NK-92 treated with Interleukin-12 subunit alpha and Interleukin-12 subunit beta, amount 100 ng/mL, for 24 hours (cell line): ENCODE results near the gene MRPS24.
A peak's percentile ranks its signal among the peaks of the same experiment; 100 is the strongest.
"Not testable (repeated sequence)": the region's sequence is repeated elsewhere in the genome, so short reads cannot be mapped to it uniquely, and the experiment has no call there.

ENCODE experiments used
- DNase-seq: peaks from one replicate; lab custom pipeline; 2025; lab: John Stamatoyannopoulos, UW

The MRPS24 gene

DNA sequence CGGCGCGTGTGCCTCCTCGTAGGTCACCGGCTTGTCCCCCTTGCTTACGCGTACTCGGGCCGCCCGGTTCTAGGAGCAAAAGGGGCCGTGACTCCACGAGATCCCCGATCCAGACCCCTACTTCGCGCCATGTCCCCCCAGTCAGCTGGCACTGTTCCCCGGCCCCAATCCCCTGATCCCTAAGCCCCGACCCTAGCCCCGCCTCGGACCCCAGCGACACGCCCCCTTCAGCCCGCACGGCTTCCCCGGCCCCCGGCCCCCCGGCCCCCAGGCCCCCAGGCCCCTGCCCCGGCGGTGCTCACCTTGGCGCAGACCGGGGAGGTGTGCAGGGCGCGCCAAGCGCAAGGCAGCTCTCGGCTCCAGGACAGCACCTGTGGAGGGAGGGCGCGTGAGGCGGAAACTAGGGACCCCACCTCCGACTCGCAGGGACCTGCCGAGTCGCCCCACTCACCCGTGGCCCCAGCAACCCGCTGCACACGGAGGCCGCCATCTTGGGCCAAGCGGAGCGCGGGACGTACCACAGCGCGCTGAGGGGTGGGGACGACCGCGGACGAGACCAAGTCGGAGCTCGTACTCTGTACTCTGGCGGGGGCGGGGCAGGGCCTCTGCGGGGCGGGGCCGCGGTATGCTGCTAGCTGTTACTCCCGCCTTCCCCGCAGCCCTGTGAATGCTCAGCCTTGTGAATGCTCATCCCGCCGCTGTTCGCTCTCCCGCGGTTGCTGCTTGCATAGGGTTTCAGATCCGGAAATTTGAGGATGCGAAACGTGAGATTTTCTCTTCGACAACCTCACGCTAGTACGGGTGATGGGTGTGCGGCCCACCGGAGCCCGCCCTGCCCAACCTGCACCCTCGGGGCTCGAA is at the start of gene MRPS24:
TSS of gene MRPS24 (minus strand) at position 512 of the 861 bp plus-strand sequence. CDS start at position 490, 22 bp downstream.
- peak; percentile 84 for DNase-seq

DNA sequence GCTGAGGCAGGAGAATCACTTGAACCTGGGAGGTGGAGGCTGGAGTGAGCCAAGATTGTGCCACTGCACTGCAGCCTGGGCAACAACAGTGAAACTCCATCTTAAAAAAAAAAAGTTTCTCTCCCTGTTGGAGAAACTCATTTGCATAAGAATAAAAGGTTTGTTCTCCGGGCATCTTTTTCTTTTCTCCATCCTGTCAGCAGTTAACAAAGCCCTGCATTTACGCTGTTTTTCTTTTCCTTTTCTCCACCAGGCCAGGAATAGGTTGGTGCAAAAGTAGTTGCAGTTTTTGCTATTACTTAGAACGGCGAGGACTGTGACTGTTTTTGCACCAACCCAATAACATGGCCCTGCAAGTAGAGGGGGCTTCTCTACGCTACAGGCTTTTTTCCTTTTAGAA is 46.6 kb upstream of the MRPS24 start:
- no peak for DNase-seq

- DNase-seq, result no peak
These were observed 45.5 kb upstream of the MRPS24 start for GRCh38 chr7:43914795-43915194.

DNA sequence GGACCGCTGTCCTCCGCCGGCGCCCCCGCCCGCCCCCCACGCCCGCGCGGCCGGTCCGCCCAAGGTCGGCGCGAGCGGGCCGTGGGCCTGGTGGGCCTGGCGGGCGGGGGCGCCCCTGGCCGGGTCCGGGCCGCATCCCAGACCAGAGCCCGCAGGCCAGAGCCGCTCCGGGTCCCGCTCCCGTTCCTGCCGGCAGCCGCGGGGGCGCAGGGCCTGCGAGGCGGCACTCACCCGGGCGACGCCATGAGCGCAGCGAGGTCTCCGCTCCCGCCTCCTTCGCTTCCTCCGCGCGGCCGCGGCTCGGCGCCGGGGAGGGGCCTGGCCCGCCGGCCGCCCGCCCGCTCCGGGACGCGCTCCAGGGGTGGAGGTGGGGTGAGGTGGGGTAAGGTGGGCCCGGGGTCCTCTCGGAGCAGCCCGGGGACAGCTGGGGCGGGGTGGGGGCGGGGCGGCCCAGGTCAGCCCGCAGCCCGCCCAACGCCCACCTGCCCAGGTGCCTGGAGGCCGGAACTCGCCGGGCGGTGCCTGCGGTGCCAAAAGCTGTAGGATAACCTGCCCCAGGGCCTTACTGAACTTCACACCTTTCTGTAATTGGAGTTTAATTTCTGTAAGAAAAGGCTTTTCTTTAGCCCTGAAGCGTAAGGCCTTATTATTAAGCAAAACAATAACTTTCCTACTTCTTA is 37.2 kb upstream of the MRPS24 start, which contains the start of gene URGCP:
TSS of gene URGCP (minus strand) at position 266 of the 680 bp plus-strand sequence. CDS start at position 245, 21 bp downstream.
- peak; percentile 9 for DNase-seq

DNA sequence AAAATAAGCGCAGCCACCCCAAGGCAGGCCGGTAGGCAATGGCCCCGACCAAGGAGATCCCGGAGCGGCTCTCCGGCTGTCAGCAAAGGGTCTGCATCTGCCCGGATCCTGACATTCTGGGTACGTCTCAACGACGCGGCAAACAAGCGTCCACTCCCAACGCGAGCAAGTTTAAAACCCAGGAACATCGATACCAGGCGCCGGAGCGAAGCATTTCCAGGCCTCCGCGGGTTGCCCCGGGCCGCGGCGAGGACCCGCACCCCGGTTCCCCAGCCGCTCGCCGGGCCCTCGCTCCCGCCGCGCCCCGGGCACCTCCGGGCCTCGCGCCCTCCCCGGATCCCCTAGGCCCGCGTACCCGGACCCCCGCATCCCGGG is 36.6 kb upstream of the MRPS24 start:
- no peak for DNase-seq

- DNase-seq, result no peak
These were observed 36.1 kb upstream of the MRPS24 start for GRCh38 chr7:43905209-43905946.

- DNase-seq, result no peak
These were observed 35.4 kb upstream of the MRPS24 start for GRCh38 chr7:43904533-43905208.

DNA sequence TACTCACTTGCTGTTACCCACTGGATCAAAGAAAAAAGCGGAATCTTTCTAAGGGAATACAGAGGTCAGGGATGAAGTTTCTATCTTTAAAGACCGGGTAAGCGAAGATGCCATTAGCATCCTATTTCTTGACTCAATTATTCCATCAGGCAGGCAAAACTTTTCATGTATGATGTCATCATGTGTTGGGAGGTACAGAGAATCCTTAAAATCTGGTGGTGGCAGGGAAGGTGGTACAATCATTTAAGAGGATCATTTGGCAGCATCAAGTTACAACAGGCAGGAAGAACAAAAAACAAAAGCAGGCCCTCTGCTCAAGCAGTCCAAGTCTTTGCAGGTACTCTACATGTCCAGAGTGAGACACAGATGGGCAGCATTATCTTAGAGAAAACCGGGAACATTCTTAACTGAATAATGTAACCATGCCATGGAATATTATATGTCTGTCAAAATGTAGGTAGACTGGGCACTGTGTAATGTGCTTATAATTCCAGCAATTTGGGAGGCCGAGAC is 33.3 kb upstream of the MRPS24 start:
- no peak for DNase-seq

DNA sequence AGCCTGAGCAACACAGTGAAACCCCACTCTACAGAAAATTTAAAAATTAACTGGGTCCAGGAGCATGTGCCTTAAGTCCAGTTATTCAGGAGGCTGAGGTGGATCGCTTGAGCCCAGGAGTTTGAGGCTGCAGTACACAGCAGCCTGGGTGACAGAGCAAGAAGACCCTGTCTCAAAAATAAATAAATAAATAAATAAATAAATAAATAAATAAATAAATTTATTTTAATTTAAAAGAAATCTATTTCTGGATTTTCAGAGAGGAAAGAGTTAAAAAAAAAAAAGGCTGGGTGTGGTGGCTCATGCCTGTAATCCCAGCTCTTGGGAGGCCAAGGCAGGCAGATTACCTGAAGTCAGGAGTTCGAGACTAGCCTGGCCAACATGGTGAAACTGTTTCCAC is 29.3 kb upstream of the MRPS24 start:
- not testable (repeated sequence) for DNase-seq

DNA sequence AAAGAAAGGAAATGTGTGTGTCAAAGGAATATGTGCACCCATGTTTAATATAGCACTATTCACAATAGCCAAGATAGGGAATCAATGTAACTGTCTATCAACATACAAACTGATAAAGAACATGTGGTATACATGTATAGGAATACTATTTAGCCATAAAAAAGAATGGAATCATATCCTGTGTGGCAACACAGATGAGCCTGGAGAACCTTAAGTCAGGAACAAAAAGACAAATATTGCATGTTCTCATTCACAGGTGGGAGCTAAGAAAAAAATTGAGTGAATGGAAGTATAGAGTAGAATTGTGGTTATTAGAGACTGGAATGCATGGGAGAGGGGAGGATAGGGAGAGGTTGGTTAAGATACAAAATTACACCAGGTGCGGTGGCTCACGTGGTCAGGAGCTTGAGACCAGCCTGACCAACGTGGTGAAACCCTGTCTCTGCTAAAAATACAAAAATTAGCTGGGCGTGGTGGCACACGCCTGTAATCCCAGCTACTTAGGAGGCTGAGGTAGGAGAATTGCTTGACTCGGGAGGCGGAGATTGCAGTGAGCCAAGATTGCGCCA is 26.6 kb upstream of the MRPS24 start:
- DNase-seq, result no peak

- no peak for DNase-seq
These were observed 22.0 kb upstream of the MRPS24 start for GRCh38 chr7:43891069-43891955.

GRCh38 chr7:43890468-43890867 is 21.2 kb upstream of the MRPS24 start:
- DNase-seq, result no peak

DNA sequence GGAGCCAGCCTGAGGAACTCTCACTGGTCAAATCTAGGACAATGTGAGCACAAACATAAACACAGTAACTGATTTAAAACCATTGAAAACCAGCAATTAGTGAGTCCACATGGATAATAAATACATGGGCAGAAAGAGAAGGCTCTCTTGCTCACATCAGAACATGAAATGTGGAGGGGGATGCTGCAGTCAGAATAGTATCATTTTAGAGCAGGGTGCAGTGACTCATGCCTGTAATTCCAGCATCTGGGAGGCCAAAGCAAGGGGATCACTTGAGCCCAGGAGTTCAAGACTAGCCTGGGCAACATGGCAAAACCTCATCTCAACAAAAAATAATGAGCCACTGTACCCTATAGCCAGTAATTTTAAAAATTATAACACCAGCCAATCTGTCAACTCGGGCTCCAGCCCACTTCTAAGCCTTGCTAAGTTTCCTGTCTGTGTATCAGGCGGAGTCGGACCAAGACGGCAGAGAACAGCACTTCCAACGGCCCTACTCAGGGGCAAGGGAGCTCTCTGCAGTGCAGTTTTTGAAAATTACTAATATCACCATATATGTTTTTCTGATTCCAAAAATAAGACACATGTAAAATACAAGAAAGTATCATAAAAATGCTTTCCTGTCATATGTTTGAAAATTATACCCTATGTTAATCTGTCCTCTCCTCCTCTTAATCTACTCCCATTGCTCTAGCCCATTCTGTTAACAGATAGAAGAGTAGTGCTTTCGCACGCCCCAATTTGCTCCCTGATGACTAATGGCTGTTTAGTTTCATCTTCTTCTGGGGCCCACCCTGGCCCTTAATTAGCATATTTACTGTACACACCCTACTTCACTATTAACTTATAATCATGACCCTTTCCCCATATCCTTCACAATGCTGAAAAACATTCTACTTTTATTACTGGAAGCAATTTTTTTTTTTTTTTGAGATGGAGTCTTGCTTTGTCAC is 20.0 kb upstream of the MRPS24 start:
- no peak for DNase-seq

- no peak for DNase-seq
These were observed 15.3 kb upstream of the MRPS24 start for GRCh38 chr7:43884617-43885016.

- no peak for DNase-seq
These were observed 14.9 kb upstream of the MRPS24 start for GRCh38 chr7:43884209-43884608.

DNA sequence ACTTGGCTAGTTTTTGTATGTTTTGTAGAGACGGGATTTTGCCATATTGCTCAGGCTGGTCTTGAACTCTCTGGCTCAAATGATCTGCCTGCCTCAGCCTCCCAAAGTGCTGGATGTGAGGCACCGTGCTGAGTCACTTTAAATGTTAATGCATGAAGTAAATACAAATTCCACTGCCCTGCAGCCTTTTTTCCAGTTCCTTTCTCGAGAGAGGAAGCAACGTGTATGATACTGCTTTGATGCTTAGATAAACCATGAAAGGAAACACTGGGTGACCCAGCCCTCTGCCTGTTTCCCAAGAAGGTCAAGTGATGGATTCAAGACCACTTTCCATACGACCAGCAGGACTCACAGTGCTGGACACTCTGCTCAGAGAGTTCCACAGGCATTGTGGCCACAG is 11.3 kb upstream of the MRPS24 start:
- no peak for DNase-seq

DNA sequence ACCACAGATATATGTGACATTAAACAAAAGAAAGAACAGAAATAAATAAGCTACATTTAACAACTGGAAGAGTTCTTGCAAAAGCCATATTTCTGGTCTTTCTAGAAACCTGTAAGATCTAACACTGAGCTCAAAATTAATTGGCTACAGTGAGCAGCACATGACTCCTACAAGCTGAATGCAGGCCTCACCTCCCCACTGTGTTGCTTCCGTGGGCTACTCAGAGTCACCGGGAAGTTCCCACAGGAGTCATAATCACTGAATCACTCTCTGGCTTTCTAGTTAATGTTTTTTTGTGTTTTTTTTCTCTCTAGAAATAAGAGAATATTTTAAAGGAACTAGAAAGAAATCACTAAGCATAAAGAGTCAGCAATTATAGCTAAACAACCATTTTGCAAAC is 10.2 kb upstream of the MRPS24 start:
- DNase-seq, result no peak

GRCh38 chr7:43878867-43879266 is 9.6 kb upstream of the MRPS24 start:
- DNase-seq, result no peak
